ENCODE data around the gene CCDC88A. TPM values are rescaled to one million over a fixed set of nuclear protein-coding genes. Genes with fewer than 3 reads are reported as not detected.

CCDC88A gene
- total RNA-seq, 1 experiment from 2014 or later = 21.6 TPM

DNA sequence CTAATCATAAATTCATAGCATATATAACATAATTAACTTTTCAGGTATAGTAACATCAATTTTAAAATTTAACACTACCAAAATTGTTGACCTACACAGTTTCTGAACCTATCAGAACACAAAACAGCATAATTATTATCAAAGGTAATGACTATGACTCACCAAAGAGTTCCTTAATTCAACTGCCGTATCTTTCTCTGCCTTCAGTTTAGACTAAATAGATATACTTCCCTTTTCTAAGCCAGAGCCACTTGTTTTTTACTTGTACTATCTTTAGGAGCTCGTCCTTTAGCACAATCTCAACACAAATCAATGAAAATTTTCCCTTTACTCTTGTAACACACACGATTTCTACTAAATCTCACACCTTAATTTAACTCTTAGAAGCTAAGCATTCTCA lies 54.4 kb downstream of the CCDC88A start:
- H3K4me2 ChIP-seq (ENCODE audit: low read length) = no peak overlapping the region

DNA sequence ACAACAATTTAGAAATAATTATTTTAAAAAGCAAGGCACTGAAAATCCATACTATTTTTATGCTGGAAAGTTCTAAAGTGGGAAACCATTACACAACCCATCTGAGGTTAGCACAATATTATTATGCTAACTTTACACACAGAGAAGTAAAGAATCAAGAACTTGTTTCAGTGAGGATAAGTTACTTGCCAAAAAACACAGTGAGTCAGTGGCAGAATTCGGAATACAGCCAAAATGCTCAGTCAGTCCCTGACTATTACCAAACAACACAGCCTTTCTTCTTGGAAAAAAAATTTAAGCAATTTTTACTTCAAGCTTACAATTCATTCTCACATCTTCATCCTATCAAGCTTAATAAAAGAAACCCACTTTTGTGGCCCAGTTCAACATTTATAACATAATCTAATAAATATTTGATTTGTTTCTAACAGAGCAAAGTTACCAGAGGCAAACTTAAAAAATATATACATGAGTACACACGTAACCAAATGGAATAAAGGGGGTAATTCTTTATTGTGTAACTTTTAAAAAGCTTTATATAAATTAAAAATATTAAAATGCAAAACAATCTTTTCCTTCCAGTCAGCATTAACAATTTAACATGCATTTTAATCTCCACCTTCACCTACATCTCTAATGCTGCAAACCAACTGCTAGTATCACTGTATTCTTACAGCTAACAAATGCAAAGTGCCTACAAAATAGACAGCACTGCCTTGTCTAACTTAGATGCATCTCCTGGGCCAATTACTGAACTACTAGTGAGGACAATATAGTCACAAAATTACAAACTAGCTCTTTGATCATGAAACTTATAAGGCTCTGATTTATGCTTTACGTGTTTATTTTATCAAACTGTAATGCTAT lies 55.2 kb downstream of the CCDC88A start:
- intact Hi-C loops (cut with micrococcal nuclease) = loop anchor here (2.0 kb wide), 1 partner anchor 54 kb away; the partner anchor contains the start of gene CCDC88A
- ChIA-PET POLR2A (ENCODE audit: unreplicated experiment) (interaction anchor here (0.6 kb wide), 1 partner anchor 155 kb away, joined by 3 read pairs; the partner anchor contains the start of gene CFAP36), CTCF (interaction anchor here (1.0 kb wide), 1 partner anchor 67 kb away, joined by 3 read pairs; no protein-coding TSS in a partner anchor)
- Histone ChIP-seq H2AFZ (ENCODE audit: low read length) (no peak overlapping the region), H3K4me2 (ENCODE audit: low read length) (peak overlapping the region; percentile 38), H3K9me2 (replicated peaks; ENCODE audit: low read length) (no peaks in the 10 kb centered on the region), H3K4me3 (ENCODE audit: low read length) (no peak overlapping the region), H3K36me3 (ENCODE audit: low read depth, low read length) (no peaks in the 10 kb centered on the region), H3K4me1 (ENCODE audit: insufficient read depth, low read length) (peaks cover 21% of the 10 kb centered on the region), H3K27ac (ENCODE audit: low read length) (peak overlapping the region; percentile 8; the same call in 1 of the 2 replicates), H3K27me3 (ENCODE audit: low read length) (no peaks in the 10 kb centered on the region), H3K9me3 (ENCODE audit: low read length) (no peaks in the 10 kb centered on the region), H3K9ac (ENCODE audit: low read length) (no peak overlapping the region), H4K20me1 (ENCODE audit: low read length) (no peaks in the 10 kb centered on the region), H3K79me2 (ENCODE audit: low read length) (no peaks in the 10 kb centered on the region), H3F3A (ENCODE audit: low read length, unreplicated experiment) (no peaks in the 10 kb centered on the region)
- no TSS peak for BruUV-seq (replicated peaks)
- DNase-seq (peak; percentile 96), ATAC-seq (peak; percentile 99)
- TF ChIP-seq EZH2 (IDR thresholded peaks at IDR 0.05; ENCODE audit: low read length, unreplicated experiment) (no peak), EZH2phosphoT487 (IDR thresholded peaks at IDR 0.05; ENCODE audit: borderline replicate concordance, low read length) (no peak)
- TF ChIP-seq, protein P1, sequence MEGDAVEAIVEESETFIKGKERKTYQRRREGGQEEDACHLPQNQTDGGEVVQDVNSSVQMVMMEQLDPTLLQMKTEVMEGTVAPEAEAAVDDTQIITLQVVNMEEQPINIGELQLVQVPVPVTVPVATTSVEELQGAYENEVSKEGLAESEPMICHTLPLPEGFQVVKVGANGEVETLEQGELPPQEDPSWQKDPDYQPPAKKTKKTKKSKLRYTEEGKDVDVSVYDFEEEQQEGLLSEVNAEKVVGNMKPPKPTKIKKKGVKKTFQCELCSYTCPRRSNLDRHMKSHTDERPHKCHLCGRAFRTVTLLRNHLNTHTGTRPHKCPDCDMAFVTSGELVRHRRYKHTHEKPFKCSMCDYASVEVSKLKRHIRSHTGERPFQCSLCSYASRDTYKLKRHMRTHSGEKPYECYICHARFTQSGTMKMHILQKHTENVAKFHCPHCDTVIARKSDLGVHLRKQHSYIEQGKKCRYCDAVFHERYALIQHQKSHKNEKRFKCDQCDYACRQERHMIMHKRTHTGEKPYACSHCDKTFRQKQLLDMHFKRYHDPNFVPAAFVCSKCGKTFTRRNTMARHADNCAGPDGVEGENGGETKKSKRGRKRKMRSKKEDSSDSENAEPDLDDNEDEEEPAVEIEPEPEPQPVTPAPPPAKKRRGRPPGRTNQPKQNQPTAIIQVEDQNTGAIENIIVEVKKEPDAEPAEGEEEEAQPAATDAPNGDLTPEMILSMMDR (conservative IDR thresholded peaks at IDR 0.05; ENCODE audit: low read depth, low read length) = no peak

More for the DNA sequence above, 54.4 kb downstream of the CCDC88A start:
- no TSS peak for BruUV-seq (replicated peaks)
- H2AFZ ChIP-seq (ENCODE audit: low read length) = no peak overlapping the region
- DNase-seq (no peak), ATAC-seq (no peak)
- ChIA-PET POLR2A (ENCODE audit: unreplicated experiment) (no interaction called here), CTCF (interaction anchor here (1.0 kb wide), 1 partner anchor 66 kb away, joined by 3 read pairs; no protein-coding TSS in a partner anchor)
- H3K27ac ChIP-seq (ENCODE audit: low read length) = no peak overlapping the region
- H3K27me3 ChIP-seq (ENCODE audit: low read length) = no peaks in the 10 kb centered on the region
- H3K4me1 ChIP-seq (ENCODE audit: insufficient read depth, low read length) = peaks cover 21% of the 10 kb centered on the region
- H3K4me3 ChIP-seq (ENCODE audit: low read length) = no peak overlapping the region
- H3K36me3 ChIP-seq (ENCODE audit: low read depth, low read length) = no peaks in the 10 kb centered on the region
- no peaks in the 10 kb centered on the region for H3F3A ChIP-seq (ENCODE audit: low read length, unreplicated experiment)
- intact Hi-C loops (cut with micrococcal nuclease) = loop anchor here (2.0 kb wide), 1 partner anchor 53 kb away; the partner anchor contains the start of gene CCDC88A
- no peaks in the 10 kb centered on the region for H3K9me2 ChIP-seq (replicated peaks; ENCODE audit: low read length)
- H3K9ac ChIP-seq (ENCODE audit: low read length) = no peak overlapping the region
- H3K79me2 ChIP-seq (ENCODE audit: low read length) = no peaks in the 10 kb centered on the region
- no peaks in the 10 kb centered on the region for H4K20me1 ChIP-seq (ENCODE audit: low read length)
- TF ChIP-seq, protein P1 (conservative IDR thresholded peaks at IDR 0.05; ENCODE audit: low read depth, low read length) = no peak
- TF ChIP-seq EZH2 (IDR thresholded peaks at IDR 0.05; ENCODE audit: low read length, unreplicated experiment) (no peak), EZH2phosphoT487 (IDR thresholded peaks at IDR 0.05; ENCODE audit: borderline replicate concordance, low read length) (no peak)
- no peaks in the 10 kb centered on the region for H3K9me3 ChIP-seq (ENCODE audit: low read length)
